G401.6 (cell line): ENCODE data around the gene DPYSL4.

Experiments
- FAIRE-seq: peaks from 2 replicates; lab custom pipeline; 2012; peaks lifted over from hg19 to GRCh38; lab: Jason Lieb, UNC

DPYSL4 gene

GRCh38 chr10:132163826-132164515, 22.8 kb upstream of the DPYSL4 start:
- no peak for FAIRE-seq

GRCh38 chr10:132164761-132165278, 21.9 kb upstream of the DPYSL4 start:
- FAIRE-seq: no peak

GRCh38 chr10:132165416-132165980, 21.2 kb upstream of the DPYSL4 start:
- no peak for FAIRE-seq

- no peak for FAIRE-seq
Observed at GRCh38 chr10:132166216-132166950, 20.4 kb upstream of the DPYSL4 start.

GRCh38 chr10:132167041-132167674, 19.6 kb upstream of the DPYSL4 start:
- no peak for FAIRE-seq

GRCh38 chr10:132167976-132168375, 18.8 kb upstream of the DPYSL4 start:
- no peak for FAIRE-seq

GRCh38 chr10:132168571-132169030, 18.1 kb upstream of the DPYSL4 start:
- FAIRE-seq: no peak

- no peak for FAIRE-seq
Observed at GRCh38 chr10:132169031-132169765, 17.6 kb upstream of the DPYSL4 start.

- no peak for FAIRE-seq
Observed at GRCh38 chr10:132169766-132170560, 16.8 kb upstream of the DPYSL4 start.

- no peak for FAIRE-seq
Observed at GRCh38 chr10:132170561-132171361, 16.0 kb upstream of the DPYSL4 start.

GRCh38 chr10:132172091-132173066, 14.4 kb upstream of the DPYSL4 start:
- FAIRE-seq: no peak

GRCh38 chr10:132173185-132173584, 13.6 kb upstream of the DPYSL4 start:
- no peak for FAIRE-seq

- FAIRE-seq: no peak
Observed at GRCh38 chr10:132174237-132174636, 12.5 kb upstream of the DPYSL4 start.

- FAIRE-seq: no peak
Observed at GRCh38 chr10:132175408-132175807, 11.3 kb upstream of the DPYSL4 start.

- no peak for FAIRE-seq
Observed at GRCh38 chr10:132175907-132176581, 10.7 kb upstream of the DPYSL4 start.

- no peak for FAIRE-seq
Observed at GRCh38 chr10:132176623-132177500, 9.9 kb upstream of the DPYSL4 start.

GRCh38 chr10:132178046-132178445, 8.7 kb upstream of the DPYSL4 start:
- no peak for FAIRE-seq
